ENCODE measurements around the gene SATB1. TPM values are rescaled to one million over a fixed set of nuclear protein-coding genes. Genes with fewer than 3 reads are reported as not detected.

The SATB1 gene
- total RNA-seq, 2 experiments from 2014 or later = 390 to 393 TPM

GRCh38 chr3:18423401-18424212 is 1.5 kb downstream of the SATB1 start:
- no peaks in the 10 kb centered on the region for H3K9me3 Mint-ChIP-seq
- peak overlapping the region; percentile 98 for H3K4me3 Mint-ChIP-seq
- peaks cover 63% of the 10 kb centered on the region for H3K36me3 Mint-ChIP-seq (ENCODE audit: low read depth)
- H3K27me3 ChIP-seq (ENCODE audit: control insufficient read depth in 1 of 2, insufficient read depth in 2 of 2, low read length in 2 of 2) = no peaks in the 10 kb centered on the region
- peaks cover 22% of the 10 kb centered on the region for H3K36me3 ChIP-seq (ENCODE audit: insufficient read depth, low read length)
- ChIA-PET POLR2A (interaction anchor here (0.6 to 13.2 kb wide), 12 partner anchors 8 to 566 kb away, joined by 3 to 152 read pairs (median 10); no protein-coding TSS in a partner anchor), CTCF (interaction anchor here (0.5 to 3.3 kb wide), 4 partner anchors 9 to 334 kb away, joined by 3 to 15 read pairs (median 4); no protein-coding TSS in a partner anchor)
- H3K4me1 ChIP-seq (ENCODE audit: insufficient read depth, low read length) = peaks cover 27% of the 10 kb centered on the region
- peak overlapping the region; percentile 90 for H3K4me3 ChIP-seq (ENCODE audit: low read length)
- peaks cover 82% of the 10 kb centered on the region for H3K4me1 Mint-ChIP-seq (ENCODE audit: low read depth)
- H3K27ac Mint-ChIP-seq = peak overlapping the region; percentile 96
- no peaks in the 10 kb centered on the region for H3K27me3 Mint-ChIP-seq
- peak overlapping the region; percentile 48 to 94 for H3K27ac ChIP-seq (ENCODE audit: low read depth in 1 of 2, low read length in 2 of 2)
- H3K9me3 ChIP-seq (ENCODE audit: control insufficient read depth in 1 of 2, insufficient read depth in 1 of 2, low read length in 2 of 2) = no peaks in the 10 kb centered on the region
- TF ChIP-seq CTCF (IDR thresholded peaks at IDR 0.05) = no peak
- ATAC-seq (ENCODE audit: poor library complexity) (peak; percentile 4), DNase-seq (peak in 5 of 14 experiments; percentile 31 to 59 (median 57))
- intact Hi-C loops (cut with DNase I, micrococcal nuclease) = loop anchor here (1.0 to 5.0 kb wide), 4 partner anchors 12 to 36 kb away; no protein-coding TSS in a partner anchor

GRCh38 chr3:18422972-18423371 is 2.2 kb downstream of the SATB1 start:
- H3K4me1 ChIP-seq (ENCODE audit: insufficient read depth, low read length) = peaks cover 24% of the 10 kb centered on the region
- H3K27ac ChIP-seq (ENCODE audit: low read depth in 1 of 2, low read length in 2 of 2) = peak overlapping the region; percentile 42 to 48

More at GRCh38 chr3:18422972-18423371, 2.2 kb downstream of the SATB1 start:
- DNase-seq = no peak
- ChIA-PET CTCF (interaction anchor here (1.1 to 3.3 kb wide), 3 partner anchors 22 to 335 kb away, joined by 3 to 15 read pairs (median 5); no protein-coding TSS in a partner anchor), POLR2A (interaction anchor here (0.6 to 13.2 kb wide), 12 partner anchors 9 to 566 kb away, joined by 3 to 152 read pairs (median 8); no protein-coding TSS in a partner anchor)
- Histone ChIP-seq H3K36me3 (ENCODE audit: insufficient read depth, low read length) (peaks cover 27% of the 10 kb centered on the region), H3K4me3 (ENCODE audit: low read length) (peak overlapping the region; percentile 90), H3K9me3 (ENCODE audit: control insufficient read depth in 1 of 2, insufficient read depth in 1 of 2, low read length in 2 of 2) (no peaks in the 10 kb centered on the region), H3K27me3 (ENCODE audit: control insufficient read depth in 1 of 2, insufficient read depth in 2 of 2, low read length in 2 of 2) (no peaks in the 10 kb centered on the region)
- no peak for ATAC-seq (ENCODE audit: poor library complexity)
- H3K4me1 Mint-ChIP-seq (ENCODE audit: low read depth) = peaks cover 82% of the 10 kb centered on the region
- peaks cover 69% of the 10 kb centered on the region for H3K36me3 Mint-ChIP-seq (ENCODE audit: low read depth)
- peak overlapping the region; percentile 96 for H3K27ac Mint-ChIP-seq
- no peak for TF ChIP-seq CTCF (IDR thresholded peaks at IDR 0.05)
- no peaks in the 10 kb centered on the region for H3K27me3 Mint-ChIP-seq
- H3K9me3 Mint-ChIP-seq = no peaks in the 10 kb centered on the region
- peak overlapping the region; percentile 98 for H3K4me3 Mint-ChIP-seq
- intact Hi-C loops (cut with DNase I, micrococcal nuclease) = loop anchor here in 1 of 2 experiments (1.0 to 5.0 kb wide), 2 partner anchors 12 to 36 kb away; no protein-coding TSS in a partner anchor

Data from CD4-positive, alpha-beta T cell (primary cell).